OCI-LY1 (cell line): Measurements from ENCODE around the gene PI4KA.

Experiments
- EZH2 ChIP-seq: fragments of 200-600 bp; sonication (generic), shearing (Covaris generic); IDR thresholded peaks from 2 replicates; pipeline ENCODE4 v1.8.0; 2017; ENCODE audit warnings: borderline replicate concordance, mixed run types, mild to moderate bottlenecking, antibody characterized with exemption, low read length, moderate library complexity, mixed read lengths
- TF ChIP-seq, protein P1 (sequence below): fragments of 200-600 bp; sonication (generic), shearing (Covaris generic); IDR thresholded peaks from 2 replicates; pipeline ENCODE4 v1.5.1; 2017; ENCODE audit warnings: mild to moderate bottlenecking, antibody characterized with exemption, low read length, moderate library complexity, mixed read lengths

DNA sequence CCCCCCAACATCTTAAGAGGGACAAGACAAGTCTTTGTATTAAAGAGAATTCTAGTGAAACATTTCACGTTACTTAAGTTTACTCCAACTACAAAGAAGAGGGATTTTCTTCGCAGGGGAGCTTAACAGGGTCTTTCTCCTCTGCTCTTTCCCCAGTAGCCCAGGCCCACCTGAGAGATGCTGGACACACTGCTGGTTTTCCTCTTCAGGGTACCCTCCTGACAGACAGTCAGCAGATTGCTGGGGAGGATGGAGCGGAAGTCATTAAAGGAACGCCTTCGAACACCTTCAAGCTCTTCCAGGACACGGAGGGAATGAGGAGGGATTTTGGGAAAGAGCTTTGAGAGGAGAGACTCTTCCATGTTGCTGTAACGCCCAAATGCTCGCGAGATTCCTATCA is 39.1 kb downstream of the PI4KA start:
- TF ChIP-seq, protein P1, sequence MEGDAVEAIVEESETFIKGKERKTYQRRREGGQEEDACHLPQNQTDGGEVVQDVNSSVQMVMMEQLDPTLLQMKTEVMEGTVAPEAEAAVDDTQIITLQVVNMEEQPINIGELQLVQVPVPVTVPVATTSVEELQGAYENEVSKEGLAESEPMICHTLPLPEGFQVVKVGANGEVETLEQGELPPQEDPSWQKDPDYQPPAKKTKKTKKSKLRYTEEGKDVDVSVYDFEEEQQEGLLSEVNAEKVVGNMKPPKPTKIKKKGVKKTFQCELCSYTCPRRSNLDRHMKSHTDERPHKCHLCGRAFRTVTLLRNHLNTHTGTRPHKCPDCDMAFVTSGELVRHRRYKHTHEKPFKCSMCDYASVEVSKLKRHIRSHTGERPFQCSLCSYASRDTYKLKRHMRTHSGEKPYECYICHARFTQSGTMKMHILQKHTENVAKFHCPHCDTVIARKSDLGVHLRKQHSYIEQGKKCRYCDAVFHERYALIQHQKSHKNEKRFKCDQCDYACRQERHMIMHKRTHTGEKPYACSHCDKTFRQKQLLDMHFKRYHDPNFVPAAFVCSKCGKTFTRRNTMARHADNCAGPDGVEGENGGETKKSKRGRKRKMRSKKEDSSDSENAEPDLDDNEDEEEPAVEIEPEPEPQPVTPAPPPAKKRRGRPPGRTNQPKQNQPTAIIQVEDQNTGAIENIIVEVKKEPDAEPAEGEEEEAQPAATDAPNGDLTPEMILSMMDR, result no peak
- TF ChIP-seq EZH2, result no peak
